Measurements from ENCODE around the gene SBF2.

Gene SBF2

GRCh38 chr11:9806946-9807687 lies 486.9 kb downstream of the SBF2 start:
- no peak overlapping the region for H3K4me3 ChIP-seq (ENCODE audit: low read length in 2 of 2)
- H4K91ac ChIP-seq (ENCODE audit: low read depth, low read length, poor library complexity) = no peak overlapping the region
- no peak overlapping the region for H3K4me2 ChIP-seq (ENCODE audit: insufficient read depth, low read length, poor library complexity, severe bottlenecking)
- WGBS, 2 donors (ENCODE audit: extremely low coverage in 2 of 2, insufficient read length in 2 of 2, insufficient replicate concordance in 1 of 2) = no CpG with 5 or more reads among the region's 4 CpGs
- peaks cover 3 to 6% of the 10 kb centered on the region in 2 donors for H3K4me1 ChIP-seq (ENCODE audit: control insufficient read depth in 2 of 2, insufficient read depth in 1 of 2, low read depth in 1 of 2, low read length in 2 of 2)
- no peak overlapping the region for H3K23ac ChIP-seq (ENCODE audit: low read depth, low read length, poor library complexity)
- no peak overlapping the region for H3K9ac ChIP-seq (ENCODE audit: low read depth, low read length, poor library complexity)
- no peak for DNase-seq (ENCODE audit: low spot score)
- H3K36me3 ChIP-seq (replicated peaks in 1 of 2; ENCODE audit: control insufficient read depth in 2 of 2, insufficient read depth in 2 of 2, low read length in 2 of 2) = peaks cover 2 to 38% of the 10 kb centered on the region in 2 donors
- H3K27ac ChIP-seq (replicated peaks; ENCODE audit: low read length) = no peak overlapping the region
- no peak overlapping the region for H2BK120ac ChIP-seq (ENCODE audit: low read depth, low read length)
- H3K79me1 ChIP-seq (ENCODE audit: low read depth, low read length) = no peaks in the 10 kb centered on the region
- H2BK5ac ChIP-seq (ENCODE audit: low read length) = no peak overlapping the region
- H3K18ac ChIP-seq (ENCODE audit: low read length) = no peak overlapping the region
- no peak overlapping the region for H4K8ac ChIP-seq (ENCODE audit: low read depth, low read length)
- no peaks in the 10 kb centered on the region for H3K27me3 ChIP-seq (ENCODE audit: control insufficient read depth in 3 of 3, insufficient read depth in 3 of 3, low read depth in 1 of 3, low read length in 3 of 3)
- no peak overlapping the region for H3K14ac ChIP-seq (ENCODE audit: low read length)
- no peak overlapping the region for H2BK12ac ChIP-seq (ENCODE audit: low read length)
- H2BK15ac ChIP-seq (ENCODE audit: low read length) = no peak overlapping the region
- H3K9me3 ChIP-seq (replicated peaks in 1 of 2; ENCODE audit: control insufficient read depth in 2 of 2, insufficient read depth in 1 of 2, low read depth in 1 of 2, low read length in 2 of 2) = peaks cover 0 to 9% of the 10 kb centered on the region in 2 donors
- H2AFZ ChIP-seq (ENCODE audit: low read length) = no peak overlapping the region
- no peak overlapping the region for H3K4ac ChIP-seq (ENCODE audit: low read length)
- no peak overlapping the region for H2AK5ac ChIP-seq (ENCODE audit: low read depth, low read length)

GRCh38 chr11:9804419-9804902 lies 489.6 kb downstream of the SBF2 start:
- Histone ChIP-seq H4K91ac (ENCODE audit: low read depth, low read length, poor library complexity) (no peak overlapping the region), H2BK120ac (ENCODE audit: low read depth, low read length) (no peak overlapping the region), H3K27ac (replicated peaks; ENCODE audit: low read length) (no peak overlapping the region), H3K79me1 (ENCODE audit: low read depth, low read length) (no peaks in the 10 kb centered on the region), H3K9me3 (replicated peaks in 1 of 2; ENCODE audit: control insufficient read depth in 2 of 2, insufficient read depth in 1 of 2, low read depth in 1 of 2, low read length in 2 of 2) (peaks cover 0 to 9% of the 10 kb centered on the region in 2 donors), H2BK5ac (ENCODE audit: low read length) (no peak overlapping the region), H2AK5ac (ENCODE audit: low read depth, low read length) (no peak overlapping the region), H3K14ac (ENCODE audit: low read length) (no peak overlapping the region), H2BK15ac (ENCODE audit: low read length) (no peak overlapping the region), H3K4me3 (ENCODE audit: low read length in 2 of 2) (no peak overlapping the region), H3K9ac (ENCODE audit: low read depth, low read length, poor library complexity) (no peak overlapping the region), H2AFZ (ENCODE audit: low read length) (no peak overlapping the region), H3K4ac (ENCODE audit: low read length) (no peak overlapping the region), H3K4me1 (ENCODE audit: control insufficient read depth in 2 of 2, insufficient read depth in 1 of 2, low read depth in 1 of 2, low read length in 2 of 2) (peaks cover 3 to 7% of the 10 kb centered on the region in 2 donors), H3K4me2 (ENCODE audit: insufficient read depth, low read length, poor library complexity, severe bottlenecking) (no peak overlapping the region), H3K18ac (ENCODE audit: low read length) (no peak overlapping the region), H3K27me3 (ENCODE audit: control insufficient read depth in 3 of 3, insufficient read depth in 3 of 3, low read depth in 1 of 3, low read length in 3 of 3) (no peaks in the 10 kb centered on the region), H2BK12ac (ENCODE audit: low read length) (no peak overlapping the region), H3K23ac (ENCODE audit: low read depth, low read length, poor library complexity) (no peak overlapping the region), H3K36me3 (replicated peaks in 1 of 2; ENCODE audit: control insufficient read depth in 2 of 2, insufficient read depth in 2 of 2, low read length in 2 of 2) (peaks cover 2 to 29% of the 10 kb centered on the region in 2 donors), H4K8ac (ENCODE audit: low read depth, low read length) (no peak overlapping the region)
- WGBS, 2 donors (ENCODE audit: extremely low coverage in 2 of 2, insufficient read length in 2 of 2, insufficient replicate concordance in 1 of 2) = no CpG with 5 or more reads among the region's 2 CpGs
- DNase-seq (ENCODE audit: low spot score) = no peak

- Histone ChIP-seq H4K8ac (ENCODE audit: low read depth, low read length) (no peak overlapping the region), H3K23ac (ENCODE audit: low read depth, low read length, poor library complexity) (no peak overlapping the region), H3K4me2 (ENCODE audit: insufficient read depth, low read length, poor library complexity, severe bottlenecking) (no peak overlapping the region), H3K36me3 (replicated peaks in 1 of 2; ENCODE audit: control insufficient read depth in 2 of 2, insufficient read depth in 2 of 2, low read length in 2 of 2) (peaks cover 2 to 29% of the 10 kb centered on the region in 2 donors), H2BK5ac (ENCODE audit: low read length) (no peak overlapping the region), H4K91ac (ENCODE audit: low read depth, low read length, poor library complexity) (no peak overlapping the region), H2BK15ac (ENCODE audit: low read length) (no peak overlapping the region), H2BK120ac (ENCODE audit: low read depth, low read length) (no peak overlapping the region), H3K27ac (replicated peaks; ENCODE audit: low read length) (no peak overlapping the region), H3K4ac (ENCODE audit: low read length) (no peak overlapping the region), H3K27me3 (ENCODE audit: control insufficient read depth in 3 of 3, insufficient read depth in 3 of 3, low read depth in 1 of 3, low read length in 3 of 3) (no peaks in the 10 kb centered on the region), H2AK5ac (ENCODE audit: low read depth, low read length) (no peak overlapping the region), H3K4me3 (ENCODE audit: low read length in 2 of 2) (no peak overlapping the region), H3K4me1 (ENCODE audit: control insufficient read depth in 2 of 2, insufficient read depth in 1 of 2, low read depth in 1 of 2, low read length in 2 of 2) (peaks cover 3 to 7% of the 10 kb centered on the region in 2 donors), H2BK12ac (ENCODE audit: low read length) (no peak overlapping the region), H2AFZ (ENCODE audit: low read length) (no peak overlapping the region), H3K9ac (ENCODE audit: low read depth, low read length, poor library complexity) (no peak overlapping the region), H3K14ac (ENCODE audit: low read length) (no peak overlapping the region), H3K9me3 (replicated peaks in 1 of 2; ENCODE audit: control insufficient read depth in 2 of 2, insufficient read depth in 1 of 2, low read depth in 1 of 2, low read length in 2 of 2) (peaks cover 2 to 9% of the 10 kb centered on the region in 2 donors), H3K79me1 (ENCODE audit: low read depth, low read length) (no peaks in the 10 kb centered on the region), H3K18ac (ENCODE audit: low read length) (no peak overlapping the region)
- DNase-seq (ENCODE audit: low spot score) = no peak
- WGBS, 2 donors (ENCODE audit: extremely low coverage in 2 of 2, insufficient read length in 2 of 2, insufficient replicate concordance in 1 of 2) = no CpG with 5 or more reads among the region's 5 CpGs
These were observed 490.2 kb downstream of the SBF2 start for GRCh38 chr11:9803685-9804418.

- DNase-seq (ENCODE audit: low spot score) = no peak
- Histone ChIP-seq H2BK120ac (ENCODE audit: low read depth, low read length) (no peak overlapping the region), H3K9ac (ENCODE audit: low read depth, low read length, poor library complexity) (no peak overlapping the region), H2BK15ac (ENCODE audit: low read length) (no peak overlapping the region), H4K91ac (ENCODE audit: low read depth, low read length, poor library complexity) (no peak overlapping the region), H2AK5ac (ENCODE audit: low read depth, low read length) (no peak overlapping the region), H3K14ac (ENCODE audit: low read length) (no peak overlapping the region), H3K79me1 (ENCODE audit: low read depth, low read length) (no peaks in the 10 kb centered on the region), H3K27me3 (ENCODE audit: control insufficient read depth in 3 of 3, insufficient read depth in 3 of 3, low read depth in 1 of 3, low read length in 3 of 3) (no peaks in the 10 kb centered on the region), H3K27ac (replicated peaks; ENCODE audit: low read length) (no peak overlapping the region), H3K23ac (ENCODE audit: low read depth, low read length, poor library complexity) (no peak overlapping the region), H2AFZ (ENCODE audit: low read length) (peak overlapping the region; percentile 26), H3K4ac (ENCODE audit: low read length) (no peak overlapping the region), H3K4me3 (ENCODE audit: low read length in 2 of 2) (no peak overlapping the region), H3K36me3 (replicated peaks in 1 of 2; ENCODE audit: control insufficient read depth in 2 of 2, insufficient read depth in 2 of 2, low read length in 2 of 2) (peaks cover 2 to 15% of the 10 kb centered on the region in 2 donors), H2BK12ac (ENCODE audit: low read length) (no peak overlapping the region), H3K4me1 (ENCODE audit: control insufficient read depth in 2 of 2, insufficient read depth in 1 of 2, low read depth in 1 of 2, low read length in 2 of 2) (peaks cover 1 to 7% of the 10 kb centered on the region in 2 donors), H4K8ac (ENCODE audit: low read depth, low read length) (no peak overlapping the region), H3K4me2 (ENCODE audit: insufficient read depth, low read length, poor library complexity, severe bottlenecking) (no peak overlapping the region), H2BK5ac (ENCODE audit: low read length) (no peak overlapping the region), H3K18ac (ENCODE audit: low read length) (no peak overlapping the region), H3K9me3 (replicated peaks in 1 of 2; ENCODE audit: control insufficient read depth in 2 of 2, insufficient read depth in 1 of 2, low read depth in 1 of 2, low read length in 2 of 2) (peaks cover 2 to 4% of the 10 kb centered on the region in 2 donors)
- no CpG with 5 or more reads among the region's 3 CpGs for WGBS, 2 donors (ENCODE audit: extremely low coverage in 2 of 2, insufficient read length in 2 of 2, insufficient replicate concordance in 1 of 2)
These were observed 491.6 kb downstream of the SBF2 start for GRCh38 chr11:9802291-9802861.
